Measurements from ENCODE around the gene INPP5F.

INPP5F gene

DNA sequence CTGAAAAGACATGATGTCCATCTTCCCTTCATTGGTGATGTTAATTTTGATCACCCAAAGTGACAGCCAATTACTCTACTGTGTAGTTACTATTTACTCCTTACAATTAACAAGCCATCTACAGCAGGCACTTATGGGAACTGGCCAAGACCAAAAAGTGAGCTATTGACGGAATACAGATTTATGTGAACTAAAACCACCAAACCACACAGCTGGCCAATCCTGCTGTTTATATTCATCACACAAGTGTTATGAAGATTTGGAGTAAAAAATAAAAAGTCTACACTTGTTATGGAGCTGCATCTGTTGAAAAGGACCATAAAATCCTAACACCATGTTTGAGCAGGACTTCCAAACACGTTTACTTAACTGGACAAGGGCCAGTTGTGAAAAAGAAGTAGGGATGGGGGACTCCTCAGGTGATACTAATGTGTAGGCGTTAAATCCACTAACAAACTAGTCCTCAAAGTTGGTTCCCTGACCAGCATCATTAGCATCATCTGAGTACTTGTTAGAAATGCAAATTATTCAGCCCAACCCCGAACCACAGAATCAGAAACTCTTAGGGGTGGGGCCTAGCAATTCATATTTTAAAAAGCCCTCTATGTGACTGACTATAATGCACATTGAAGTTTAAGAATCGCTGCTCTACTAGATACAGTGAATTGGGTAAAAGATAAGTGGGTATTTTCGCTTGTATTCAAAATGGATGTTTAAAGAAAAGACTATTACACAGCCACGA lies 135.2 kb downstream of the INPP5F start:
- no peak overlapping the region for H3K4me2 ChIP-seq (ENCODE audit: low read length)
- H3K9me3 ChIP-seq (ENCODE audit: control insufficient read depth, low read length), result no peaks in the 10 kb centered on the region
- H2AFZ ChIP-seq, result no peak overlapping the region
- H3K27me3 ChIP-seq (ENCODE audit: control insufficient read depth, insufficient read depth, low read length), result no peaks in the 10 kb centered on the region
- peaks cover 3% of the 10 kb centered on the region for H3K4me1 ChIP-seq
- peaks cover 39% of the 10 kb centered on the region for H3K79me2 ChIP-seq
- H3K4me3 ChIP-seq (ENCODE audit: low read depth, low read length), result no peak overlapping the region
- no peaks in the 10 kb centered on the region for H3K36me3 ChIP-seq (ENCODE audit: control insufficient read depth, insufficient read depth, low read length)
- H3K9ac ChIP-seq, result no peak overlapping the region
- TF ChIP-seq, protein P1, sequence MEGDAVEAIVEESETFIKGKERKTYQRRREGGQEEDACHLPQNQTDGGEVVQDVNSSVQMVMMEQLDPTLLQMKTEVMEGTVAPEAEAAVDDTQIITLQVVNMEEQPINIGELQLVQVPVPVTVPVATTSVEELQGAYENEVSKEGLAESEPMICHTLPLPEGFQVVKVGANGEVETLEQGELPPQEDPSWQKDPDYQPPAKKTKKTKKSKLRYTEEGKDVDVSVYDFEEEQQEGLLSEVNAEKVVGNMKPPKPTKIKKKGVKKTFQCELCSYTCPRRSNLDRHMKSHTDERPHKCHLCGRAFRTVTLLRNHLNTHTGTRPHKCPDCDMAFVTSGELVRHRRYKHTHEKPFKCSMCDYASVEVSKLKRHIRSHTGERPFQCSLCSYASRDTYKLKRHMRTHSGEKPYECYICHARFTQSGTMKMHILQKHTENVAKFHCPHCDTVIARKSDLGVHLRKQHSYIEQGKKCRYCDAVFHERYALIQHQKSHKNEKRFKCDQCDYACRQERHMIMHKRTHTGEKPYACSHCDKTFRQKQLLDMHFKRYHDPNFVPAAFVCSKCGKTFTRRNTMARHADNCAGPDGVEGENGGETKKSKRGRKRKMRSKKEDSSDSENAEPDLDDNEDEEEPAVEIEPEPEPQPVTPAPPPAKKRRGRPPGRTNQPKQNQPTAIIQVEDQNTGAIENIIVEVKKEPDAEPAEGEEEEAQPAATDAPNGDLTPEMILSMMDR (IDR thresholded peaks at IDR 0.05), result no peak
- no peak overlapping the region for H3K27ac ChIP-seq

DNA sequence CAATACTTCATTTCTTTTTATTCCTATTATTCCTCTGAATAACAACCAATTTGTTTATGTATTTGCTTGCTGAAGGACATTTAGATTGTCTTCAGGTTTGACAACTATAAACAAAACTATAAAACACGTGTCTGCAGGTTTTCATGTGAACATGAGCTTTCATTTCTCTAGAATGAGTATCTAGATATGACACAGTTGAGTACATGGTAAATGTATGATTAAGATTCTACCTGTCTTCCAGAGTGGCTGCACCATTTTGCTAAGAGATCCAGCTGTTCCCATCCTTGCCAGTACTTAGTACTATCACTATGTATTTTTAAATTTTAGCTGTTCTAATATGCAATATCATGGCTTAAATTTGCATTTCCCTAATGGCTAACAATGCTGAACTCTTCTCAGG lies 136.7 kb downstream of the INPP5F start:
- TF ChIP-seq, protein P1 (IDR thresholded peaks at IDR 0.05), result no peak

GRCh38 chr10:119863951-119864565 lies 138.2 kb downstream of the INPP5F start:
- Histone ChIP-seq H3K27me3 (ENCODE audit: control insufficient read depth, insufficient read depth, low read length) (no peaks in the 10 kb centered on the region), H3K79me2 (peaks cover 59% of the 10 kb centered on the region), H3K4me3 (ENCODE audit: low read depth, low read length) (no peak overlapping the region), H3K27ac (no peak overlapping the region), H3K9me3 (ENCODE audit: control insufficient read depth, low read length) (no peaks in the 10 kb centered on the region), H2AFZ (no peak overlapping the region), H3K9ac (no peak overlapping the region), H3K36me3 (ENCODE audit: control insufficient read depth, insufficient read depth, low read length) (no peaks in the 10 kb centered on the region), H3K4me1 (peaks cover 3% of the 10 kb centered on the region), H3K4me2 (ENCODE audit: low read length) (no peak overlapping the region)
- TF ChIP-seq, protein P1 (IDR thresholded peaks at IDR 0.05), result no peak

More for the DNA sequence above, 136.7 kb downstream of the INPP5F start:
- Histone ChIP-seq H3K4me3 (ENCODE audit: low read depth, low read length) (no peak overlapping the region), H3K9me3 (ENCODE audit: control insufficient read depth, low read length) (no peaks in the 10 kb centered on the region), H3K79me2 (peaks cover 50% of the 10 kb centered on the region), H2AFZ (no peak overlapping the region), H3K4me1 (peaks cover 3% of the 10 kb centered on the region), H3K27me3 (ENCODE audit: control insufficient read depth, insufficient read depth, low read length) (no peaks in the 10 kb centered on the region), H3K27ac (no peak overlapping the region), H3K4me2 (ENCODE audit: low read length) (no peak overlapping the region), H3K36me3 (ENCODE audit: control insufficient read depth, insufficient read depth, low read length) (no peaks in the 10 kb centered on the region), H3K9ac (no peak overlapping the region)

DNA sequence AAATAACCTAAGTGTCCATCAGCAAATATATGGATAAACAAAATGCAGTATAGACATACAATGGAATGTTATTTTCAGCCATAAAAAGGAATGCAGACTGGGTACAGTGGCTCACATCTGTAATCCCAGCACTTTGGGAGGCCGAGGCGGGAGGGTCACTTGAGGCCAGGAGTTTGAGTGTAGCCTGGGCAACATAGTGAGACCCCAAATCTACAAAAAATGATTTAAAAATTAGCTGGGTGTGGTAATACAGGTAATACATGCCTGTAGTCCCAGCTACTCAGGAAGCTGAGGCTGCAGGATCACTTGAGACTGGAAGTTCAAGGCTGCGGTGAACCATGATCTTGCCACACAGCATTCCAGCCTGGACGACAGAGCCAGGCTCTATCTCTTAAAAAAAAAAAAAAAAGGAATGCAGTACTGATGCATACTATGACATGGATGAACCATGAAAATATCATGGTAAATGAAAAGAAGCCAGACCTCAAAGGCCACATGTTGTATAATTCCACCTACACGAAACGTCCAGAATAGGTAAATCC lies 139.9 kb downstream of the INPP5F start:
- TF ChIP-seq, protein P1 (IDR thresholded peaks at IDR 0.05), result no peak
- H3K9ac ChIP-seq, result no peak overlapping the region
- no peak overlapping the region for H3K4me3 ChIP-seq (ENCODE audit: low read depth, low read length)
- H3K4me2 ChIP-seq (ENCODE audit: low read length), result no peak overlapping the region
- H3K27me3 ChIP-seq (ENCODE audit: control insufficient read depth, insufficient read depth, low read length), result no peaks in the 10 kb centered on the region
- H2AFZ ChIP-seq, result no peak overlapping the region
- H3K27ac ChIP-seq, result no peak overlapping the region
- no peaks in the 10 kb centered on the region for H3K4me1 ChIP-seq
- peaks cover 69% of the 10 kb centered on the region for H3K79me2 ChIP-seq
- no peaks in the 10 kb centered on the region for H3K36me3 ChIP-seq (ENCODE audit: control insufficient read depth, insufficient read depth, low read length)
- H3K9me3 ChIP-seq (ENCODE audit: control insufficient read depth, low read length), result no peaks in the 10 kb centered on the region
